Neural crest cell (in vitro differentiated cells): ENCODE measurements around the gene UNC5A. TPM values are rescaled to one million over a fixed set of nuclear protein-coding genes. Genes with fewer than 3 reads are reported as not detected.

Source experiments
- DNase-seq: peaks from one replicate; pipeline ENCODE4 v3.0.0; 2021; ENCODE audit warnings: low read depth, mixed read lengths, low spot score
- H3K27ac Mint-ChIP-seq: one replicate; pipeline ENCODE4 v1.8.0; 2021; ENCODE audit warnings: mild to moderate bottlenecking, mixed read lengths; ENCODE audit not compliant: unreplicated experiment
- H3K27me3 Mint-ChIP-seq: 2 replicates; pipeline ENCODE4 v1.8.0; 2021; ENCODE audit warnings: low read depth, mild to moderate bottlenecking, mixed read lengths
- H3K36me3 Mint-ChIP-seq: 2 replicates; pipeline ENCODE4 v1.8.0; 2021; ENCODE audit warnings: low read depth, mild to moderate bottlenecking, mixed read lengths
- H3K4me1 Mint-ChIP-seq: 2 replicates; pipeline ENCODE4 v1.8.0; 2021; ENCODE audit warnings: mixed read lengths
- H3K4me3 Mint-ChIP-seq: one replicate; pipeline ENCODE4 v1.8.0; 2021; ENCODE audit warnings: mild to moderate bottlenecking, mixed read lengths
- H3K9me3 Mint-ChIP-seq: 2 replicates; pipeline ENCODE4 v1.8.0; 2021; ENCODE audit warnings: mixed read lengths
- CTCF ChIP-seq: fragments of 200-600 bp; sonication (generic); conservative IDR thresholded peaks from 2 replicates; pipeline ENCODE4 v1.5.0; 2021; ENCODE audit warnings: antibody characterized with exemption, mild to moderate bottlenecking
- total RNA-seq: library from RNA; stranded (reverse); gene quantifications from 2 replicates; pipeline ENCODE4 v1.2.1, GENCODE V29; 2021

The UNC5A gene
- total RNA-seq, 1 donor from 2014 or later: 0.70 TPM

- Mint-ChIP-seq H3K4me3 (no peak overlapping the region), H3K36me3 (no peaks in the 10 kb centered on the region), H3K27ac (peak overlapping the region; percentile 35), H3K4me1 (peaks cover 19% of the 10 kb centered on the region), H3K9me3 (no peaks in the 10 kb centered on the region), H3K27me3 (peaks cover 18% of the 10 kb centered on the region)
- no peak for TF ChIP-seq CTCF
- no peak for DNase-seq
Measured at GRCh38 chr5:176881021-176881749, 70.8 kb downstream of the UNC5A start.

GRCh38 chr5:176881816-176882566 lies 71.6 kb downstream of the UNC5A start:
- Mint-ChIP-seq H3K27ac (peak overlapping the region; percentile 28), H3K4me3 (no peak overlapping the region), H3K27me3 (peaks cover 16% of the 10 kb centered on the region), H3K36me3 (no peaks in the 10 kb centered on the region), H3K4me1 (peaks cover 19% of the 10 kb centered on the region), H3K9me3 (no peaks in the 10 kb centered on the region)
- TF ChIP-seq CTCF: no peak
- no peak for DNase-seq

- Mint-ChIP-seq H3K36me3 (no peaks in the 10 kb centered on the region), H3K27ac (no peak overlapping the region), H3K4me3 (no peak overlapping the region), H3K9me3 (no peaks in the 10 kb centered on the region), H3K27me3 (peaks cover 16% of the 10 kb centered on the region), H3K4me1 (peaks cover 19% of the 10 kb centered on the region)
- no peak for TF ChIP-seq CTCF
- DNase-seq: no peak
Measured at GRCh38 chr5:176882567-176882903, 72.2 kb downstream of the UNC5A start.

- H3K9me3 Mint-ChIP-seq: no peaks in the 10 kb centered on the region
- TF ChIP-seq CTCF: no peak
- H3K4me3 Mint-ChIP-seq: no peak overlapping the region
- H3K4me1 Mint-ChIP-seq: peaks cover 19% of the 10 kb centered on the region
- H3K36me3 Mint-ChIP-seq: no peaks in the 10 kb centered on the region
- DNase-seq: no peak
- H3K27ac Mint-ChIP-seq: peak overlapping the region; percentile 24
- H3K27me3 Mint-ChIP-seq: peaks cover 16% of the 10 kb centered on the region
Measured at GRCh38 chr5:176883700-176884570, 73.6 kb downstream of the UNC5A start.

GRCh38 chr5:176884571-176884890 lies 74.2 kb downstream of the UNC5A start:
- no peak for TF ChIP-seq CTCF
- Mint-ChIP-seq H3K4me1 (peaks cover 19% of the 10 kb centered on the region), H3K36me3 (no peaks in the 10 kb centered on the region), H3K4me3 (no peak overlapping the region), H3K27me3 (peaks cover 16% of the 10 kb centered on the region), H3K27ac (no peak overlapping the region), H3K9me3 (no peaks in the 10 kb centered on the region)
- no peak for DNase-seq
